Measurements from ENCODE around the gene CRIP1.

CRIP1 gene

GRCh38 chr14:105476097-105476830 is 10.4 kb upstream of the CRIP1 start:
- Histone ChIP-seq H3K27me3 (ENCODE audit: low read length) (no peaks in the 10 kb centered on the region), H3K9me3 (ENCODE audit: insufficient read depth, low read length) (0 out of 2 replicates have a peak, but pooled peaks cover 3% of the 10 kb centered on the region), H3K27ac (ENCODE audit: low read depth, low read length) (no peak overlapping the region), H3F3A (ENCODE audit: insufficient read depth) (no peaks in the 10 kb centered on the region), H3K4me2 (ENCODE audit: low read depth, low read length, poor library complexity, severe bottlenecking) (no peak overlapping the region), H2AFZ (ENCODE audit: low read depth, low read length, severe bottlenecking) (no peak overlapping the region), H4K20me1 (ENCODE audit: low read depth, low read length) (no peaks in the 10 kb centered on the region), H3K79me2 (ENCODE audit: insufficient read depth, low read length) (no peaks in the 10 kb centered on the region), H3K4me3 (ENCODE audit: insufficient read depth, low read length, poor library complexity, severe bottlenecking) (no peak overlapping the region), H3K9me2 (replicated peaks; ENCODE audit: insufficient read depth, low read length) (no peaks in the 10 kb centered on the region), H3K36me3 (ENCODE audit: low read length) (no peaks in the 10 kb centered on the region), H3K9ac (ENCODE audit: low read length) (no peak overlapping the region)
- TF ChIP-seq CTCF (IDR thresholded peaks at IDR 0.05; ENCODE audit: insufficient read depth, low read length, poor library complexity, severe bottlenecking) = no peak
- TF ChIP-seq EZH2phosphoT487 (conservative IDR thresholded peaks at IDR 0.05; ENCODE audit: low read length) = no peak

- no peak overlapping the region for H3K4me2 ChIP-seq (ENCODE audit: low read depth, low read length, poor library complexity, severe bottlenecking)
- H3F3A ChIP-seq (ENCODE audit: insufficient read depth) = no peaks in the 10 kb centered on the region
- no peaks in the 10 kb centered on the region for H3K79me2 ChIP-seq (ENCODE audit: insufficient read depth, low read length)
- no peak overlapping the region for H2AFZ ChIP-seq (ENCODE audit: low read depth, low read length, severe bottlenecking)
- H3K4me3 ChIP-seq (ENCODE audit: insufficient read depth, low read length, poor library complexity, severe bottlenecking) = no peak overlapping the region
- H3K36me3 ChIP-seq (ENCODE audit: low read length) = no peaks in the 10 kb centered on the region
- H3K27me3 ChIP-seq (ENCODE audit: low read length) = no peaks in the 10 kb centered on the region
- TF ChIP-seq CTCF (IDR thresholded peaks at IDR 0.05; ENCODE audit: insufficient read depth, low read length, poor library complexity, severe bottlenecking) (no peak), EZH2phosphoT487 (conservative IDR thresholded peaks at IDR 0.05; ENCODE audit: low read length) (no peak)
- no peak overlapping the region for H3K9ac ChIP-seq (ENCODE audit: low read length)
- H3K9me3 ChIP-seq (ENCODE audit: insufficient read depth, low read length) = 0 out of 2 replicates have a peak, but pooled peaks cover 3% of the 10 kb centered on the region
- H3K9me2 ChIP-seq (replicated peaks; ENCODE audit: insufficient read depth, low read length) = no peaks in the 10 kb centered on the region
- no peaks in the 10 kb centered on the region for H4K20me1 ChIP-seq (ENCODE audit: low read depth, low read length)
- H3K27ac ChIP-seq (ENCODE audit: low read depth, low read length) = no peak overlapping the region
Measured at GRCh38 chr14:105476831-105477659, 9.6 kb upstream of the CRIP1 start.

- H3K4me3 ChIP-seq (ENCODE audit: insufficient read depth, low read length, poor library complexity, severe bottlenecking) = no peak overlapping the region
- H2AFZ ChIP-seq (ENCODE audit: low read depth, low read length, severe bottlenecking) = no peak overlapping the region
- 0 out of 2 replicates have a peak, but pooled peaks cover 3% of the 10 kb centered on the region for H3K9me3 ChIP-seq (ENCODE audit: insufficient read depth, low read length)
- H3K36me3 ChIP-seq (ENCODE audit: low read length) = no peaks in the 10 kb centered on the region
- H3K27me3 ChIP-seq (ENCODE audit: low read length) = no peaks in the 10 kb centered on the region
- TF ChIP-seq CTCF (IDR thresholded peaks at IDR 0.05; ENCODE audit: insufficient read depth, low read length, poor library complexity, severe bottlenecking) = no peak
- no peak for TF ChIP-seq EZH2phosphoT487 (conservative IDR thresholded peaks at IDR 0.05; ENCODE audit: low read length)
- H3F3A ChIP-seq (ENCODE audit: insufficient read depth) = no peaks in the 10 kb centered on the region
- no peak overlapping the region for H3K9ac ChIP-seq (ENCODE audit: low read length)
- no peaks in the 10 kb centered on the region for H3K9me2 ChIP-seq (replicated peaks; ENCODE audit: insufficient read depth, low read length)
- no peaks in the 10 kb centered on the region for H4K20me1 ChIP-seq (ENCODE audit: low read depth, low read length)
- no peak overlapping the region for H3K4me2 ChIP-seq (ENCODE audit: low read depth, low read length, poor library complexity, severe bottlenecking)
- no peak overlapping the region for H3K27ac ChIP-seq (ENCODE audit: low read depth, low read length)
- H3K79me2 ChIP-seq (ENCODE audit: insufficient read depth, low read length) = no peaks in the 10 kb centered on the region
Measured at GRCh38 chr14:105477660-105478397, 8.9 kb upstream of the CRIP1 start.

Measured in SU-DHL-6 (cell line).